Loucy (cell line): Measurements from ENCODE around the gene KDM2B.

ENCODE experiments used
- CTCF ChIP-seq: fragments of 200-600 bp; sonication (generic); conservative IDR thresholded peaks from 2 replicates; pipeline ENCODE4 v1.5.1; 2014; ENCODE audit warnings: mild to moderate bottlenecking, antibody characterized with exemption, low read length
- EZH2phosphoT487 ChIP-seq: fragments of 200-600 bp; IDR thresholded peaks from 2 replicates; pipeline ENCODE4 v1.6.1; 2018; ENCODE audit warnings: antibody characterized with exemption, mild to moderate bottlenecking, moderate library complexity, borderline replicate concordance

GRCh38 chr12:121454921-121455320 is 125.9 kb downstream of the KDM2B start:
- TF ChIP-seq CTCF (no peak), EZH2phosphoT487 (no peak)
